NCI-H526 (cell line): Measurements from ENCODE around the gene ZNF330.

Experiments
- DNase-seq, 2 experiments: peaks; one replicate each; lab custom pipeline; 2025; lab: John Stamatoyannopoulos, UW

ZNF330 gene

GRCh38 chr4:141233673-141234072 lies 13.0 kb downstream of the ZNF330 start:
- DNase-seq: no peak

GRCh38 chr4:141238186-141238585 lies 17.5 kb downstream of the ZNF330 start:
- DNase-seq: no peak

GRCh38 chr4:141240259-141240658 lies 19.6 kb downstream of the ZNF330 start:
- no peak for DNase-seq

GRCh38 chr4:141240671-141241070 lies 20.0 kb downstream of the ZNF330 start:
- no peak for DNase-seq

GRCh38 chr4:141241986-141242385 lies 21.3 kb downstream of the ZNF330 start:
- DNase-seq: no peak

GRCh38 chr4:141244419-141244818 lies 23.7 kb downstream of the ZNF330 start:
- DNase-seq: no peak

GRCh38 chr4:141246243-141246642 lies 25.5 kb downstream of the ZNF330 start:
- no peak for DNase-seq

- no peak for DNase-seq
These were observed 26.2 kb downstream of the ZNF330 start for GRCh38 chr4:141246683-141247429.

GRCh38 chr4:141247430-141247780 lies 26.7 kb downstream of the ZNF330 start:
- DNase-seq: no peak

GRCh38 chr4:141248029-141248428 lies 27.3 kb downstream of the ZNF330 start:
- no peak for DNase-seq

GRCh38 chr4:141248486-141248885 lies 27.8 kb downstream of the ZNF330 start:
- no peak for DNase-seq

- no peak for DNase-seq
These were observed 33.6 kb downstream of the ZNF330 start for GRCh38 chr4:141254326-141254725.

- DNase-seq: no peak
These were observed 34.3 kb downstream of the ZNF330 start for GRCh38 chr4:141255016-141255415.

- no peak for DNase-seq
These were observed 37.9 kb downstream of the ZNF330 start for GRCh38 chr4:141258558-141258957.

- no peak for DNase-seq
These were observed 55.1 kb downstream of the ZNF330 start for GRCh38 chr4:141275834-141276233.

GRCh38 chr4:141283152-141283551 lies 62.5 kb downstream of the ZNF330 start:
- no peak for DNase-seq

GRCh38 chr4:141283563-141283962 lies 62.9 kb downstream of the ZNF330 start:
- DNase-seq: no peak
